ENCODE measurements around the gene SLC8A2.

The SLC8A2 gene

GRCh38 chr19:47511681-47512080 is 40.0 kb upstream of the SLC8A2 start:
- peaks cover 9% of the 10 kb centered on the region; the same call in 1 of the 2 replicates for H3K4me1 ChIP-seq (ENCODE audit: control insufficient read depth, insufficient read depth, low read length)
- H3K4me3 ChIP-seq (ENCODE audit: low read depth, low read length): no peak overlapping the region
- no peak overlapping the region for H3K27ac ChIP-seq (ENCODE audit: low read depth, low read length)
- 0 out of 2 replicates have a peak, but pooled peaks cover under 1% of the 10 kb centered on the region for H3K36me3 ChIP-seq (ENCODE audit: control insufficient read depth, insufficient read depth, low read length)
- H3K27me3 ChIP-seq (ENCODE audit: control insufficient read depth, insufficient read depth, low read length): no peaks in the 10 kb centered on the region
- H3K9ac ChIP-seq (ENCODE audit: low read length): no peak overlapping the region
- H3K9me3 ChIP-seq (ENCODE audit: control insufficient read depth, insufficient read depth, low read depth, low read length): no peaks in the 10 kb centered on the region

GRCh38 chr19:47511128-47511517 is 39.4 kb upstream of the SLC8A2 start:
- H3K36me3 ChIP-seq (ENCODE audit: control insufficient read depth, insufficient read depth, low read length): 0 out of 2 replicates have a peak, but pooled peaks cover 2% of the 10 kb centered on the region
- no peak overlapping the region for H3K9ac ChIP-seq (ENCODE audit: low read length)
- H3K27me3 ChIP-seq (ENCODE audit: control insufficient read depth, insufficient read depth, low read length): no peaks in the 10 kb centered on the region
- H3K9me3 ChIP-seq (ENCODE audit: control insufficient read depth, insufficient read depth, low read depth, low read length): no peaks in the 10 kb centered on the region
- H3K4me3 ChIP-seq (ENCODE audit: low read depth, low read length): no peak overlapping the region
- H3K4me1 ChIP-seq (ENCODE audit: control insufficient read depth, insufficient read depth, low read length): peaks cover 9% of the 10 kb centered on the region; the same call in 1 of the 2 replicates
- no peak overlapping the region for H3K27ac ChIP-seq (ENCODE audit: low read depth, low read length)

GRCh38 chr19:47510516-47511127 is 38.9 kb upstream of the SLC8A2 start:
- Histone ChIP-seq H3K27me3 (ENCODE audit: control insufficient read depth, insufficient read depth, low read length) (no peaks in the 10 kb centered on the region), H3K4me3 (ENCODE audit: low read depth, low read length) (no peak overlapping the region), H3K9me3 (ENCODE audit: control insufficient read depth, insufficient read depth, low read depth, low read length) (no peaks in the 10 kb centered on the region), H3K36me3 (ENCODE audit: control insufficient read depth, insufficient read depth, low read length) (0 out of 2 replicates have a peak, but pooled peaks cover 2% of the 10 kb centered on the region), H3K4me1 (ENCODE audit: control insufficient read depth, insufficient read depth, low read length) (peaks cover 9% of the 10 kb centered on the region; the same call in 1 of the 2 replicates), H3K27ac (ENCODE audit: low read depth, low read length) (no peak overlapping the region), H3K9ac (ENCODE audit: low read length) (no peak overlapping the region)

- Histone ChIP-seq H3K27me3 (ENCODE audit: control insufficient read depth, insufficient read depth, low read length) (no peaks in the 10 kb centered on the region), H3K9ac (ENCODE audit: low read length) (no peak overlapping the region), H3K36me3 (ENCODE audit: control insufficient read depth, insufficient read depth, low read length) (0 out of 2 replicates have a peak, but pooled peaks cover 2% of the 10 kb centered on the region), H3K4me3 (ENCODE audit: low read depth, low read length) (no peak overlapping the region), H3K9me3 (ENCODE audit: control insufficient read depth, insufficient read depth, low read depth, low read length) (no peaks in the 10 kb centered on the region), H3K4me1 (ENCODE audit: control insufficient read depth, insufficient read depth, low read length) (peaks cover 9% of the 10 kb centered on the region; the same call in 1 of the 2 replicates), H3K27ac (ENCODE audit: low read depth, low read length) (no peak overlapping the region)
Observed at GRCh38 chr19:47509973-47510372, 38.3 kb upstream of the SLC8A2 start.

GRCh38 chr19:47509170-47509847 is 37.6 kb upstream of the SLC8A2 start:
- no peak overlapping the region for H3K4me3 ChIP-seq (ENCODE audit: low read depth, low read length)
- no peaks in the 10 kb centered on the region for H3K9me3 ChIP-seq (ENCODE audit: control insufficient read depth, insufficient read depth, low read depth, low read length)
- no peak overlapping the region for H3K9ac ChIP-seq (ENCODE audit: low read length)
- 0 out of 2 replicates have a peak, but pooled peaks cover 2% of the 10 kb centered on the region for H3K36me3 ChIP-seq (ENCODE audit: control insufficient read depth, insufficient read depth, low read length)
- H3K4me1 ChIP-seq (ENCODE audit: control insufficient read depth, insufficient read depth, low read length): peaks cover 9% of the 10 kb centered on the region; the same call in 1 of the 2 replicates
- no peaks in the 10 kb centered on the region for H3K27me3 ChIP-seq (ENCODE audit: control insufficient read depth, insufficient read depth, low read length)
- no peak overlapping the region for H3K27ac ChIP-seq (ENCODE audit: low read depth, low read length)

- peaks cover 9% of the 10 kb centered on the region; the same call in 1 of the 2 replicates for H3K4me1 ChIP-seq (ENCODE audit: control insufficient read depth, insufficient read depth, low read length)
- H3K4me3 ChIP-seq (ENCODE audit: low read depth, low read length): no peak overlapping the region
- H3K27ac ChIP-seq (ENCODE audit: low read depth, low read length): no peak overlapping the region
- H3K9ac ChIP-seq (ENCODE audit: low read length): no peak overlapping the region
- no peaks in the 10 kb centered on the region for H3K27me3 ChIP-seq (ENCODE audit: control insufficient read depth, insufficient read depth, low read length)
- H3K9me3 ChIP-seq (ENCODE audit: control insufficient read depth, insufficient read depth, low read depth, low read length): no peaks in the 10 kb centered on the region
- H3K36me3 ChIP-seq (ENCODE audit: control insufficient read depth, insufficient read depth, low read length): peaks cover 6% of the 10 kb centered on the region; the same call in 1 of the 2 replicates
Observed at GRCh38 chr19:47508721-47509120, 37.0 kb upstream of the SLC8A2 start.

GRCh38 chr19:47507924-47508553 is 36.3 kb upstream of the SLC8A2 start:
- no peak overlapping the region for H3K4me3 ChIP-seq (ENCODE audit: low read depth, low read length)
- H3K27ac ChIP-seq (ENCODE audit: low read depth, low read length): no peak overlapping the region
- H3K9ac ChIP-seq (ENCODE audit: low read length): no peak overlapping the region
- no peaks in the 10 kb centered on the region for H3K27me3 ChIP-seq (ENCODE audit: control insufficient read depth, insufficient read depth, low read length)
- no peaks in the 10 kb centered on the region for H3K9me3 ChIP-seq (ENCODE audit: control insufficient read depth, insufficient read depth, low read depth, low read length)
- peaks cover 9% of the 10 kb centered on the region; the same call in 1 of the 2 replicates for H3K4me1 ChIP-seq (ENCODE audit: control insufficient read depth, insufficient read depth, low read length)
- H3K36me3 ChIP-seq (ENCODE audit: control insufficient read depth, insufficient read depth, low read length): peaks cover 13% of the 10 kb centered on the region; the same call in 1 of the 2 replicates

- Histone ChIP-seq H3K27me3 (ENCODE audit: control insufficient read depth, insufficient read depth, low read length) (no peaks in the 10 kb centered on the region), H3K9me3 (ENCODE audit: control insufficient read depth, insufficient read depth, low read depth, low read length) (no peaks in the 10 kb centered on the region), H3K4me3 (ENCODE audit: low read depth, low read length) (no peak overlapping the region), H3K27ac (ENCODE audit: low read depth, low read length) (no peak overlapping the region), H3K9ac (ENCODE audit: low read length) (no peak overlapping the region), H3K36me3 (ENCODE audit: control insufficient read depth, insufficient read depth, low read length) (peaks cover 21% of the 10 kb centered on the region; the same call in 1 of the 2 replicates), H3K4me1 (ENCODE audit: control insufficient read depth, insufficient read depth, low read length) (peaks cover 9% of the 10 kb centered on the region; the same call in 1 of the 2 replicates)
Observed at GRCh38 chr19:47507012-47507411, 35.3 kb upstream of the SLC8A2 start.

GRCh38 chr19:47506459-47506858 is 34.8 kb upstream of the SLC8A2 start:
- Histone ChIP-seq H3K36me3 (ENCODE audit: control insufficient read depth, insufficient read depth, low read length) (peaks cover 21% of the 10 kb centered on the region), H3K9me3 (ENCODE audit: control insufficient read depth, insufficient read depth, low read depth, low read length) (no peaks in the 10 kb centered on the region), H3K27ac (ENCODE audit: low read depth, low read length) (no peak overlapping the region), H3K27me3 (ENCODE audit: control insufficient read depth, insufficient read depth, low read length) (no peaks in the 10 kb centered on the region), H3K4me3 (ENCODE audit: low read depth, low read length) (no peak overlapping the region), H3K4me1 (ENCODE audit: control insufficient read depth, insufficient read depth, low read length) (peaks cover 9% of the 10 kb centered on the region; the same call in 1 of the 2 replicates), H3K9ac (ENCODE audit: low read length) (no peak overlapping the region)

GRCh38 chr19:47505506-47505905 is 33.8 kb upstream of the SLC8A2 start:
- H3K36me3 ChIP-seq (ENCODE audit: control insufficient read depth, insufficient read depth, low read length): peaks cover 25% of the 10 kb centered on the region
- H3K9ac ChIP-seq (ENCODE audit: low read length): no peak overlapping the region
- peaks cover 11% of the 10 kb centered on the region for H3K4me1 ChIP-seq (ENCODE audit: control insufficient read depth, insufficient read depth, low read length)

GRCh38 chr19:47503826-47504150 is 32.1 kb upstream of the SLC8A2 start:
- H3K27ac ChIP-seq (ENCODE audit: low read depth, low read length): no peak overlapping the region
- H3K9ac ChIP-seq (ENCODE audit: low read length): no peak overlapping the region
- H3K36me3 ChIP-seq (ENCODE audit: control insufficient read depth, insufficient read depth, low read length): peaks cover 29% of the 10 kb centered on the region
- H3K9me3 ChIP-seq (ENCODE audit: control insufficient read depth, insufficient read depth, low read depth, low read length): no peaks in the 10 kb centered on the region
- H3K27me3 ChIP-seq (ENCODE audit: control insufficient read depth, insufficient read depth, low read length): no peaks in the 10 kb centered on the region
- H3K4me3 ChIP-seq (ENCODE audit: low read depth, low read length): no peak overlapping the region
- H3K4me1 ChIP-seq (ENCODE audit: control insufficient read depth, insufficient read depth, low read length): peaks cover 17% of the 10 kb centered on the region

More at GRCh38 chr19:47505506-47505905, 33.8 kb upstream of the SLC8A2 start:
- H3K4me3 ChIP-seq (ENCODE audit: low read depth, low read length): no peak overlapping the region
- no peaks in the 10 kb centered on the region for H3K9me3 ChIP-seq (ENCODE audit: control insufficient read depth, insufficient read depth, low read depth, low read length)
- H3K27ac ChIP-seq (ENCODE audit: low read depth, low read length): no peak overlapping the region
- no peaks in the 10 kb centered on the region for H3K27me3 ChIP-seq (ENCODE audit: control insufficient read depth, insufficient read depth, low read length)
